GM18951 (cell line): ENCODE results near the gene SMPDL3B.
A peak's percentile ranks its signal among the peaks of the same experiment; 100 is the strongest.

Experiments used
- POLR2A ChIP-seq: IDR thresholded peaks from 4 replicates; pipeline ENCODE4 v1.6.1; 2011; ENCODE audit warnings: mild to moderate bottlenecking; ENCODE audit not compliant: insufficient read length, insufficient read depth; ENCODE audit errors: extremely low read depth
- in situ Hi-C: fragments of 300-500 bp; cut with MboI; formaldehyde crosslinking; loops from one replicate; pipeline ENCODE4 v1.12.0; 2022; ENCODE audit warnings: low sequenced_read_pairs, mixed read lengths, inconsistent platforms; ENCODE audit not compliant: unreplicated experiment

The SMPDL3B gene

DNA sequence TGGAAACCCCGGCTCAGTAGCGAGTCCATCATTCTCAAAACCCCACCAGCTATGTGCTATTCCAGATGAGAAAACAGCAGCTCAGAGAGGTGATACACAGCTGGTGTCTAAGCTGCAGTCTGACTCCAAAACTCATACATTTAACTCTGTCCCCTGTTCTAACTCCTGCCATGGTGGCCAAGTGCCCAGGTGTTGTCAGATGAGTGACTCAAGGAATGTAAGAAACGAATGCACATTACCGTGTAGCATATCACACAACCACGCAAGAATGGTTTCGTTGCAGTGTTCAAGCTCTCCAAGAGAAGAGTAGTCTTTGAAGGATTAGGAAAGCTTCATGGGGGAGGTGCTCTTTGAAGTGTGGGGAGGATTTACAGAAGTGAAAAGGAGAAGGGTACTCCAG, 20.3 kb downstream of the SMPDL3B start:
- in situ Hi-C loops = no loop called here
- TF ChIP-seq POLR2A = no peak

DNA sequence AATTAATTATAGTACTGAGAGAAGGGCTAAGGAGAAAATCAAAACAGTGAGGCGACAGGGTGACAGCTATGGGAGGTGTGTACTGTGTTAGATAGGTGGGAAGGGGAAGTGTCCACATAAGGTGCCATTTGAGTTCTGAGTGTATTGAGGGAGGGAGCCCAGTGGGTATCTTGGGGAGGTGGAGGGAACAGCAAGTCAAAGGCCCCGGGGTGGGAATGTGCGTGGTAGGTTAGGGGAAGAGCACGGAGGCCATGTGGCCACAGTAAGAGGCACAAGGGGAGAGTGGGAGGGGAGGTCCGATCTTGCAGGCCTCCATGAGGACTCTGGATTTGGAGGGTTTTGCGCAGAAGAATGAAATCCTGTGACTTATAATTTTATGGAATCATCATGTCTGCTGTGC, 22.0 kb downstream of the SMPDL3B start:
- in situ Hi-C loops = no loop called here
- no peak for TF ChIP-seq POLR2A

- in situ Hi-C loops = no loop called here
Observed at GRCh38 chr1:27957655-27958054, 22.9 kb downstream of the SMPDL3B start.

DNA sequence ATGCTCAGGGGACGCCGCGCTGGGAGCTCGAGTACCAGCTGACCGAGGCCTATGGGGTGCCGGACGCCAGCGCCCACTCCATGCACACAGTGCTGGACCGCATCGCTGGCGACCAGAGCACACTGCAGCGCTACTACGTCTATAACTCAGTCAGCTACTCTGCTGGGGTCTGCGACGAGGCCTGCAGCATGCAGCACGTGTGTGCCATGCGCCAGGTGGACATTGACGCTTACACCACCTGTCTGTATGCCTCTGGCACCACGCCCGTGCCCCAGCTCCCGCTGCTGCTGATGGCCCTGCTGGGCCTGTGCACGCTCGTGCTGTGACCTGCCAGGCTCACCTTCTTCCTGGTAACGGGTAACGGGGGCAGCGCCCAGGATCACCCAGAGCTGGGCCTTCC, 23.7 kb downstream of the SMPDL3B start:
- in situ Hi-C loops = no loop called here
- TF ChIP-seq POLR2A = no peak

More at GRCh38 chr1:27957655-27958054, 22.9 kb downstream of the SMPDL3B start:
- TF ChIP-seq POLR2A = no peak

GRCh38 chr1:27959792-27960603, 25.2 kb downstream of the SMPDL3B start, which contains the start of gene XKR8:
TSS of gene XKR8 (plus strand) at chr1:27959973. CDS start at chr1:27960070, 97 bp downstream.
- TF ChIP-seq POLR2A = peak; percentile 73
- in situ Hi-C loops = no loop called here

GRCh38 chr1:27960762-27961645, 26.2 kb downstream of the SMPDL3B start:
- in situ Hi-C loops = no loop called here
- TF ChIP-seq POLR2A = no peak

DNA sequence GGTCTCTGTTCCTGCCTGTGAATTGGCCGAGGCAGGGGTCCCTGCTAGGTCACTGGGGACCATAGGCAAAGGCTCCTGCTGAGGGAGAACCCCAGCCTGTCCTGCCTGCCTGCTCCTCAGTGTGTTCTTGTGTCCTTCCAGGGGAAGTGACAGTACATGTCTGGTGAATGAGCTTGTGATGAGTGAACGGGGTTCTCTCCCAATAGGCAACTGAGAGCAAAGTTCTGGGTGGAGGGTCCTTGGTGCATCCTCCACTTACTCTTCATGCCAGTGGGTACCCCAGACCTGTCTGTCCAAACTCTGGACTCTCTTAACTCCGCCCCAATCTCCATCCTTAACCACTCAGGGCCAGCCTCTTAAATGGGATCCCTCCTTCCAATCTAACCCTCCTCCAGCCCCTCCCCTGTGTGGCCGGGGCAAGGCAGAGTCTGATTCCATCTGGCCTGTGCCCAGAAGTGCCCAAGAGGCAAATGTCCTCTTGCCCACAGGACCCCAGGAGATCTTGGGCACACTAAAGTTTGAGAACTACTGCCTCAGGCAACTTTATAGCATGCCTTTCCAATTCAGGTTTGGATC, 26.9 kb downstream of the SMPDL3B start:
- in situ Hi-C loops = no loop called here
- no peak for TF ChIP-seq POLR2A

DNA sequence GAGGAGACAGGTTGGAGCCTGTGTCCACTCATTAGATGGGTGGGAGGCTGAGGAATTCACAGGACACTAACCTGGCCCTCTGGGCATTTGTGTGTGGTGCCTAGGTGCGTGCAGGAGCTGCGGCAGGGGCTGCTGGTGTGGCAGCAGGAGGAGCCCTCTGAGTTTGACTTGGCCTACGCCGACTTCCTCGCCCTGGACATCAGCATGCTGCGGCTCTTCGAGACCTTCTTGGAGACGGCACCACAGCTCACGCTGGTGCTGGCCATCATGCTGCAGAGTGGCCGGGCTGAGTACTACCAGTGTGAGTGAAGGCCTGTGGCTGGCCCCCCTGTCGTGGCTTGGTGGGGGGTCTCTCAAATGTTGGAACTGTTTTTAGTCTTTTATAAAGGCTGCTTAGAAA, 28.6 kb downstream of the SMPDL3B start:
- in situ Hi-C loops = no loop called here
- TF ChIP-seq POLR2A = no peak

- in situ Hi-C loops = no loop called here
- no peak for TF ChIP-seq POLR2A
Observed at GRCh38 chr1:27966402-27967105, 31.8 kb downstream of the SMPDL3B start.

- in situ Hi-C loops = no loop called here
- TF ChIP-seq POLR2A = no peak
Observed at GRCh38 chr1:27967106-27967883, 32.5 kb downstream of the SMPDL3B start.

DNA sequence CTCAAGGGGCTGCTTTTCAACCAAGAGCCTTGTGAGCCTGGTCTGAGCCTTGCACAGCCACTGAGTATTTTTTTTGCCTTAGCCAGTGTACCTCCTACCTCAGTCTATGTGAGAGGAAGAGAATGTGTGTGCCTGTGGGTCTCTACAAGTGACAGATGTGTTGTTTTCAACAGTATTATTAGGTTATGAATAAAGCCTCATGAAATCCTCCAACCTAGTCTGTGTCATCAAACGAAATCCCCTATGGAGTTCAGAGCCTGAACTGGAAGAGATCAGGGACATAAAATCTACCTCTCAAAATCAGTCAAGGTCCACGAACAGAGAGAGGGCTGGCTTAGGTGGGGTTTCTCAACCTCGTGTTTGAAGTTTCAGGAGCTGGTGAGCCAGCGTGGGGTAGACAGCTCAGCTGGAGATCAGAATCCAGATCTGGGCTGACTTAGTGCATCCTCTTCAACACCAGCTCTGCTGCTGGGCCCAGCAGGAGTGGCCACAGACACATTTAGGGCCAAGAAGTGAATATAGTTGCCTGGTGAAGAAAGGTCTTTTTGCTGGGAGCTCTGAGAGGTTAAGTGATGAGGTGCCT, 33.2 kb downstream of the SMPDL3B start:
- no peak for TF ChIP-seq POLR2A

DNA sequence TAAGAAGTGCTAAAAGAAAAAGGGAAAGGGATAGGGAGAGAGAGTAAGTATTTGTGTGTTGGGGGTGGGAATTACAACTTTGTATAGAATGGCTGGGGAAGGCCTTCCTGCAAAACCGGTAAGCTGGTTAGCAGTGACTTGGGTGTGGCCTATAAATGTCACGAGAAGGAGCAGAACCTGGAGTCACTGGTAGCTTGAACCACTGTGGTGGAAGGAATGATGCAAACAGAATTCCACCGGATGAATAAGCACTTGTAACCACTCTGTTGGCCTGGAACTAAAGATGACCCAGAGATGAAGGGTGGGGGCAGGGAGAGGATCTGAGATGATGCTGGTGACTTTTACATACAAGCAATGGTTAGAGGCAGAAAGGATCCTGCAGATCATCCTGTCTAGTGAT, 33.9 kb downstream of the SMPDL3B start:
- no peak for TF ChIP-seq POLR2A
- in situ Hi-C loops = no loop called here

More for the DNA sequence above, 33.2 kb downstream of the SMPDL3B start:
- in situ Hi-C loops = no loop called here
